Lung (tissue), 12 donors: ENCODE measurements around the gene CKM. TPM values are rescaled to one million over a fixed set of nuclear protein-coding genes. Genes with fewer than 3 reads are reported as not detected.

ENCODE experiments used
- ATAC-seq: fragments of 200-7000 bp; cut with Tn5 transposase; one replicate; pipeline ENCODE4 v1.9.1; 2020; ENCODE audit warnings: moderate number of reproducible peaks; ENCODE audit not compliant: insufficient read depth, low FRiP score
- DNase-seq, 3 donors: peaks; one replicate each; pipeline ENCODE4 v3.0.0-alpha.2; 2013 to 2017
- H3K27ac ChIP-seq, 2 donors: one replicate each; pipeline ENCODE4 v1.5.1; 2013; ENCODE audit warnings: mild to moderate bottlenecking in 2 of 2, moderate library complexity in 2 of 2, control low read depth in 1 of 2, inconsistent platforms in 1 of 2, low read depth in 1 of 2, low read length in 1 of 2
- H3K27me3 ChIP-seq, 3 donors: one replicate each; pipeline ENCODE4 v1.5.1; 2013; ENCODE audit warnings: low read length in 2 of 3; ENCODE audit not compliant: control insufficient read depth in 3 of 3, insufficient read depth in 3 of 3
- H3K36me3 ChIP-seq, 4 donors: one replicate each; pipeline ENCODE4 v1.5.1; 2013; ENCODE audit warnings: low read length in 4 of 4, mild to moderate bottlenecking in 1 of 4, moderate library complexity in 1 of 4; ENCODE audit not compliant: control insufficient read depth in 4 of 4, insufficient read depth in 4 of 4
- H3K4me1 ChIP-seq, 5 donors: one replicate each; pipeline ENCODE4 v1.5.1; 2013; ENCODE audit warnings: low read length in 5 of 5, mild to moderate bottlenecking in 2 of 5, moderate library complexity in 1 of 5; ENCODE audit not compliant: control insufficient read depth in 5 of 5, insufficient read depth in 5 of 5
- H3K4me3 ChIP-seq: one replicate; pipeline ENCODE4 v1.5.1; 2013; ENCODE audit warnings: mild to moderate bottlenecking, control low read depth, moderate library complexity
- H3K9ac ChIP-seq, 2 donors: one replicate each; pipeline ENCODE4 v1.5.1; 2013; ENCODE audit warnings: low read length in 2 of 2, control low read depth in 1 of 2; ENCODE audit not compliant: insufficient read depth in 1 of 2
- H3K9me3 ChIP-seq, 4 donors: one replicate each; pipeline ENCODE4 v1.5.1; 2013; ENCODE audit warnings: low read length in 3 of 4, mild to moderate bottlenecking in 1 of 4, moderate library complexity in 1 of 4; ENCODE audit not compliant: control insufficient read depth in 4 of 4, insufficient read depth in 3 of 4
- CTCF ChIP-seq: IDR thresholded peaks from 2 replicates; pipeline ENCODE4 v1.5.1; 2012; ENCODE audit warnings: mild to moderate bottlenecking; ENCODE audit errors: control extremely low read depth, extremely low read depth
- WGBS, 2 donors: extraction: QIAGEN DNeasy Blood & Tissue Kit; methylation state at CpG; one replicate each; pipeline ENCODE4 v1.1.7; 2013; 5-methylcytosine and 5-hydroxymethylcytosine counted together
- polyA plus RNA-seq, 2 donors: library from polyadenylated mRNA; stranded (reverse); fragments of 200-250 nt; gene quantifications; one replicate each; pipeline ENCODE4 v1.2.1, GENCODE V29; 2013
- total RNA-seq, 2 donors: library from RNA; depleted of rRNA in 1 of 2; stranded (reverse); fragments of >200 nt in 1 of 2; gene quantifications; one replicate each; pipeline ENCODE4 v1.2.1, GENCODE V29; 2014 to 2021
- donor health status: control.
- donor health status: control.
- donor health status: Bipolar disorder and iron deficiency.
- donor health status: healthy.
- donor health status: DM: yes; HTN: yes; CAD: no.

The CKM gene
- total and polyA plus RNA-seq, 4 donors: 0.06 to 1.4 (median 0.97) TPM; not detected in 1

DNA sequence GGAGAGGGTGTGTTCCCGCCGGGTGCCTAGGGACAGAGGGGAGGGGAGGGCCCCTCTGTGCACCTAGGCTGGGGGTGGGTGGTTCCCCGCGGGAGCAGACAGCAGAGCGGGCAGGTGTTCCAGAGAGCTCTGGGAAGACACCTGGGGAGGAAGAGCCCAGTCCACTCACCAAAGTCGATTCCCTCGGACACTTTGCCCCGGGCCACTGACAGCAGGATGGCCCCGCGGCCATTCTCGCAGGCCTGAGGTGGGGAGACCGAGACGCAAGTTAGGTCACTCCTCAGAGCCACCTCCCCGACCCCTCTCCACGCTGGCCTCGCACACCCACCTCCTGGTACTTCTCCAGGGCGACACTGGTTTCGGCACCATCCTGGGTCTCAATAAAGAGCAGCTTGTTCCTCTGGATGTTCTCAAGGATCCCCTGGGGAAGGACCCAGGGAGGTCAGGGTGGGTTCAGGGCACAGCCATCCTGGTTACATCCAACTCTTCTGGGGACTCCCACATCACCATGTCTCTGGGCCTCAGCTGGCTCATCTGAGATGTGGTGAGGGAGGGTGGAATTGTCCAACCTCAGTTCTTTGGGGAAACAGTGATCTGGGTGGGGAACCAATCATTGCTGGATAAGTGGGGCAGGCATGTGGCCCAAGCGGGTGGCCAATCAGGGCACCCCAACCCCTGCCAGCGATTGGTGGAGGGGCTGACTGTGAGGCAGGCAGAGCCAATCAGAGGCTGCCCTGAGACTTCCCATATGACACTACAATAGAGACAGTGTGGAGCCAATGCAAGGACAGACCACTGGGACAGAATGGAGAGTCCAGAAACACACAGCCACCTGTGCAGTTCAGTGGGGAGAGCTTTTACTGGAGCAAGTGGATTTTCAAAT is 30.5 kb upstream of the CKM start:
- Histone ChIP-seq H3K27ac (no peak overlapping the region), H3K36me3 (peaks cover 3 to 42% (median 21%) of the 10 kb centered on the region in 4 donors), H3K9ac (no peak overlapping the region), H3K27me3 (no peaks in the 10 kb centered on the region), H3K4me3 (no peak overlapping the region), H3K4me1 (no peaks in the 10 kb centered on the region), H3K9me3 (no peaks in the 10 kb centered on the region)
- no peak for ATAC-seq
- TF ChIP-seq CTCF: no peak
- 93 to 94% methylated on average over 20 of the region's 20 CpGs for WGBS, 2 donors
- no peak for DNase-seq

- no peak overlapping the region for H3K9ac ChIP-seq
- no peaks in the 10 kb centered on the region for H3K9me3 ChIP-seq
- ATAC-seq (no peak), DNase-seq (no peak)
- TF ChIP-seq CTCF: no peak
- 93 to 96% methylated on average over 20 of the region's 20 CpGs for WGBS, 2 donors
- peaks cover 3 to 40% (median 21%) of the 10 kb centered on the region in 4 donors for H3K36me3 ChIP-seq
- H3K27ac ChIP-seq: no peak overlapping the region
- no peaks in the 10 kb centered on the region for H3K4me1 ChIP-seq
- H3K4me3 ChIP-seq: no peak overlapping the region
- H3K27me3 ChIP-seq: peaks cover 0 to 4% (median 0%) of the 10 kb centered on the region in 3 donors
Observed at GRCh38 chr19:45352471-45352870, 29.8 kb upstream of the CKM start.

- peaks cover 3 to 36% (median 21%) of the 10 kb centered on the region in 4 donors for H3K36me3 ChIP-seq
- TF ChIP-seq CTCF: no peak
- H3K27me3 ChIP-seq: peaks cover 0 to 4% (median 0%) of the 10 kb centered on the region in 3 donors
- ATAC-seq (no peak), DNase-seq (no peak)
- H3K27ac ChIP-seq: no peak overlapping the region
- H3K4me3 ChIP-seq: no peak overlapping the region
- WGBS, 2 donors: 89 to 94% methylated on average over 15 of the region's 15 CpGs
- H3K9ac ChIP-seq: no peak overlapping the region
- no peaks in the 10 kb centered on the region for H3K4me1 ChIP-seq
- no peaks in the 10 kb centered on the region for H3K9me3 ChIP-seq
Observed at GRCh38 chr19:45352062-45352461, 29.4 kb upstream of the CKM start.
